Transverse colon (tissue), 4 donors: Measurements from ENCODE around the gene ANXA9. TPM values are rescaled to one million over a fixed set of nuclear protein-coding genes. Genes with fewer than 3 reads are reported as not detected.
A peak's percentile ranks its signal among the peaks of the same experiment; 100 is the strongest.

Experiments
- DNase-seq: peaks from one replicate; pipeline ENCODE4 v3.0.0-alpha.2; 2019
- H3K27ac ChIP-seq, 4 donors: fragments of 200-600 bp; sonication (generic); 2 replicates each; pipeline ENCODE4 v1.5.1; 2016 to 2018; ENCODE audit warnings: inconsistent platforms in 4 of 4
- H3K27me3 ChIP-seq: fragments of 200-600 bp; sonication (generic); 2 replicates; pipeline ENCODE4 v1.5.1; 2017; ENCODE audit warnings: inconsistent platforms
- H3K36me3 ChIP-seq, 4 donors: fragments of 200-600 bp; sonication (generic); 2 replicates each; pipeline ENCODE4 v1.5.1; 2017 to 2019; ENCODE audit warnings: inconsistent platforms in 4 of 4
- H3K4me1 ChIP-seq, 4 donors: fragments of 200-600 bp; sonication (generic); 2 replicates each; pipeline ENCODE4 v1.5.1; 2017 to 2020; ENCODE audit warnings: inconsistent platforms in 4 of 4
- H3K4me3 ChIP-seq, 4 donors: fragments of 200-600 bp; sonication (generic); 1 replicate in 1 of 4; 2 replicates in 3 of 4; pipeline versions ENCODE4 v1.5.1 to v1.6.1; 2017 to 2019; ENCODE audit warnings: inconsistent platforms in 4 of 4
- H3K9me3 ChIP-seq, 2 donors: fragments of 200-600 bp; sonication (generic); 2 replicates each; pipeline ENCODE4 v1.5.1; 2017 to 2019; ENCODE audit warnings: inconsistent platforms in 2 of 2
- EP300 ChIP-seq: sonication (generic); formaldehyde crosslinking; IDR thresholded peaks from one replicate; pipeline ENCODE4 v1.6.1; 2017; ENCODE audit warnings: antibody characterized with exemption, low read depth
- POLR2A ChIP-seq: fragments of 450-650 bp; IDR thresholded peaks from one replicate; pipeline ENCODE4 v1.6.1; 2016; ENCODE audit warnings: antibody characterized with exemption, mild to moderate bottlenecking, moderate library complexity
- POLR2AphosphoS5 ChIP-seq, 3 donors: sonication (generic); formaldehyde crosslinking; IDR thresholded peaks; one replicate each; pipeline ENCODE4 v1.6.1; 2016; ENCODE audit warnings: antibody characterized with exemption in 3 of 3
- WGBS, 2 donors: methylation state at CpG; one replicate each; pipeline ENCODE4 v1.1.5; 2018; ENCODE audit warnings: low coverage in 1 of 2; 5-methylcytosine and 5-hydroxymethylcytosine counted together
- in situ Hi-C, 4 donors: fragments of 200-750 bp; cut with MboI; loops; one replicate each; pipeline versions ENCODE4 v1.15.0 to v1.15.1; 2017; ENCODE audit warnings: low sequenced_read_pairs in 3 of 4, low pct_ligation_motif_present in 1 of 4, low pct_unique_long_range_greater_than_20kb in 1 of 4
- intact Hi-C: fragments of 100-400 bp; cut with DNase I; formaldehyde crosslinking; loops from one replicate; pipeline ENCODE4 v1.15.1; 2023; ENCODE audit warnings: low total_unique reads
- total RNA-seq, 4 donors: library from RNA; depleted of rRNA; stranded (reverse); fragments of >200 nt; gene quantifications; one replicate each; pipeline ENCODE4 v1.1.0, GENCODE V29; 2016
- TF ChIP-seq, protein P1 (sequence below), 5 experiments: fragments of 200-600 bp in 3 of 5; fragments of 450-650 bp in 2 of 5; sonication (generic) in 3 of 5; IDR thresholded peaks; 1 replicate in 2 of 5; 2 replicates in 3 of 5; pipeline ENCODE4 v1.5.1; 2016 to 2017; ENCODE audit warnings: antibody characterized with exemption in 5 of 5, inconsistent platforms in 3 of 5, mild to moderate bottlenecking in 2 of 5, moderate library complexity in 1 of 5

Gene ANXA9
- total RNA-seq, 4 donors from 2014 or later, result 0.32 TPM; not detected in 3

DNA sequence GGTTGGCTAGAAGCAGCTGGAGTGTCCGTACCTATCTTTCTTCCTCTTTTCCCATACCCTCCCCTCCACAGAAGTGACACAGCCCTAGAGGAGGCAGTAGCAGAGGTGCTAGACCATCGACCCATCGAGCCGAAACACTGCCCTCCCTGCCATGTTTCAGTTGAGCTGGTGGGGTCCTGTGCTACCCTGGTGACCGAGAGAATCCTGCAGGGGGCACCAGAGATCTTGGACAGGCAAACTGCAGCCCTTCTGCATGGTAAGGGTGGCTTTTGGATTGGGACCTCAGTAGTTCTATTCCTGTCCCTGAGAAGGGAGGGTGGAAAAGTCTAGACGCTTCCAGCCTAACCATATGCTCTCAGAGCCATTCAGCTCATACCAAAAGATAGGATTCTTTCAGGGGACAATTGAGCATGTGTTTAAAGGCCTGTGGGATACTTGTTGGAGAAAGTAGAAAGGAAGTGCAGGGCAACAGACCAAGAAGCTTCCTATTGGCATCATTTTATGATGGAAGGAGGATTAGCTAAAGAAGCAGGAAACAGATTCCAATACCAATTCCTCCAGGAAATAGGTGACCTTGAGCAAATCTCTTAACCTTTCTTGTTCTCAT is 42.6 kb downstream of the ANXA9 start:
- 39% methylated on average over 6 of the region's 6 CpGs; no CpG with 5 or more reads in 1 of the 2 donors for WGBS, 2 donors
- intact Hi-C loops, result no loop called here
- H3K36me3 ChIP-seq, result peaks cover 0 to 37% (median 15%) of the 10 kb centered on the region in 4 donors
- no peaks in the 10 kb centered on the region for H3K27me3 ChIP-seq
- no peak for TF ChIP-seq EP300
- TF ChIP-seq, protein P1, sequence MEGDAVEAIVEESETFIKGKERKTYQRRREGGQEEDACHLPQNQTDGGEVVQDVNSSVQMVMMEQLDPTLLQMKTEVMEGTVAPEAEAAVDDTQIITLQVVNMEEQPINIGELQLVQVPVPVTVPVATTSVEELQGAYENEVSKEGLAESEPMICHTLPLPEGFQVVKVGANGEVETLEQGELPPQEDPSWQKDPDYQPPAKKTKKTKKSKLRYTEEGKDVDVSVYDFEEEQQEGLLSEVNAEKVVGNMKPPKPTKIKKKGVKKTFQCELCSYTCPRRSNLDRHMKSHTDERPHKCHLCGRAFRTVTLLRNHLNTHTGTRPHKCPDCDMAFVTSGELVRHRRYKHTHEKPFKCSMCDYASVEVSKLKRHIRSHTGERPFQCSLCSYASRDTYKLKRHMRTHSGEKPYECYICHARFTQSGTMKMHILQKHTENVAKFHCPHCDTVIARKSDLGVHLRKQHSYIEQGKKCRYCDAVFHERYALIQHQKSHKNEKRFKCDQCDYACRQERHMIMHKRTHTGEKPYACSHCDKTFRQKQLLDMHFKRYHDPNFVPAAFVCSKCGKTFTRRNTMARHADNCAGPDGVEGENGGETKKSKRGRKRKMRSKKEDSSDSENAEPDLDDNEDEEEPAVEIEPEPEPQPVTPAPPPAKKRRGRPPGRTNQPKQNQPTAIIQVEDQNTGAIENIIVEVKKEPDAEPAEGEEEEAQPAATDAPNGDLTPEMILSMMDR (IDR thresholded peaks at IDR 0.05), result peak; percentile 70 to 75 (median 72)
- H3K4me3 ChIP-seq, result no peak overlapping the region
- peak; percentile 85 for DNase-seq
- peak overlapping the region in 2 of 4 donors; percentile 13 to 52 for H3K27ac ChIP-seq
- peaks cover 0 to 8% (median 0%) of the 10 kb centered on the region in 4 donors for H3K4me1 ChIP-seq
- H3K9me3 ChIP-seq, result no peaks in the 10 kb centered on the region
- in situ Hi-C loops, result loop anchor here in 2 of 4 donors (10.0 to 25.0 kb wide), 2 partner anchors 130 to 138 kb away; partner anchors contain the start of genes TNFAIP8L2 (in 2 of the 2), LYSMD1 (in 1 of the 2) and SCNM1 (in 1 of the 2)

DNA sequence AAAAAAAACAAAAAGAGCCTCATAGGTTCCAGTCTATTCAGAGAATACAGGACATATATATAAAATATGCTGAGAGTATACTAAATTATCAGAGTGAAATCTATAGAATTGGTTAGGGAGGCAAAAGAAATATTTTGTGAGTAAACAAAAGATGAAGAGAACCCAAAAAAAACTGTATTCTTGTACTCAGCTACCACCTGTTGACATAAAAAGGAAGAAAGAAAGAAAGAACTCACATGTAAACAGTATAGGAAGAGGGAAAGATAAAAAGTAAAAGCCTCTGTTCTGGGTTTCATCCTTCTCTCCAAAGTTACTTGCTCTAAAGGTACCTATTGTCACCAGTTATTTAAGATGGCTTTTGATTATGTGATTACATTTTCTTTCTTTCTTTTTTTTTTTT is 44.4 kb downstream of the ANXA9 start:
- in situ Hi-C loops, result loop anchor here in 2 of 4 donors (10.0 to 25.0 kb wide), 2 partner anchors 128 to 136 kb away; partner anchors contain the start of genes TNFAIP8L2 (in 2 of the 2), LYSMD1 (in 1 of the 2) and SCNM1 (in 1 of the 2)
- peaks cover 0 to 28% (median 13%) of the 10 kb centered on the region in 4 donors for H3K36me3 ChIP-seq

DNA sequence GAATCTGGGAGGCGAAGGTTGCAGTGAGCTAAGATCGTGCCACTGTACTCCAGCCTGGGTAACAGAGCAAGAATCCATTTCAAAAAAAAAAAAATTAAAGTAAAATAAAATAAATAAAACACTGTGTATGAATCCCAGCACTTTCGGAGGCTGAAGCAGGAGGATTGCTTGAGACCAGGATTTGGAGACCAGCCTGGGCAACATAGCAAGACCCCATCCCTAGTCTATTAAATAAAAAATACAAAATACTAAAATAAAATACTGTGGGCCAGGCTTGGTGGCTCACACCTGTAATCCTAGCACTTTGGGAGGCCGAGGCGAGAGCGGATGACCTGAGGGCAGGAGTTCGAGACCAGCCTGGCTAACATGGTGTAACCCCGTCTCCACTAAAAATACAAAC is 50.1 kb downstream of the ANXA9 start:
- DNase-seq, result no peak
- Histone ChIP-seq H3K9me3 (no peaks in the 10 kb centered on the region), H3K36me3 (peaks cover 0 to 34% (median 12%) of the 10 kb centered on the region in 4 donors), H3K27me3 (no peaks in the 10 kb centered on the region), H3K27ac (no peak overlapping the region), H3K4me3 (no peak overlapping the region), H3K4me1 (no peaks in the 10 kb centered on the region)
- in situ Hi-C loops (loop anchor here in 1 of 4 donors (25.0 kb wide), 1 partner anchor 130 kb away; the partner anchor contains the start of genes LYSMD1, SCNM1 and TNFAIP8L2), intact Hi-C loops (no loop called here)
- TF ChIP-seq EP300 (no peak), POLR2A (no peak), POLR2AphosphoS5 (IDR thresholded peaks at IDR 0.05) (no peak)
- TF ChIP-seq, protein P1 (IDR thresholded peaks at IDR 0.05), result no peak
- WGBS, 2 donors, result 98 to 100% methylated on average over 3 to 8 of the region's 8 CpGs

More for the DNA sequence above, 44.4 kb downstream of the ANXA9 start:
- Histone ChIP-seq H3K27ac (no peak overlapping the region), H3K4me1 (peaks cover 0 to 8% (median 0%) of the 10 kb centered on the region in 4 donors), H3K9me3 (no peaks in the 10 kb centered on the region), H3K27me3 (no peaks in the 10 kb centered on the region), H3K4me3 (no peak overlapping the region)
- intact Hi-C loops, result no loop called here
- DNase-seq, result no peak
- TF ChIP-seq POLR2AphosphoS5 (IDR thresholded peaks at IDR 0.05) (no peak), POLR2A (no peak), EP300 (no peak)
- TF ChIP-seq, protein P1 (IDR thresholded peaks at IDR 0.05), result no peak

DNA sequence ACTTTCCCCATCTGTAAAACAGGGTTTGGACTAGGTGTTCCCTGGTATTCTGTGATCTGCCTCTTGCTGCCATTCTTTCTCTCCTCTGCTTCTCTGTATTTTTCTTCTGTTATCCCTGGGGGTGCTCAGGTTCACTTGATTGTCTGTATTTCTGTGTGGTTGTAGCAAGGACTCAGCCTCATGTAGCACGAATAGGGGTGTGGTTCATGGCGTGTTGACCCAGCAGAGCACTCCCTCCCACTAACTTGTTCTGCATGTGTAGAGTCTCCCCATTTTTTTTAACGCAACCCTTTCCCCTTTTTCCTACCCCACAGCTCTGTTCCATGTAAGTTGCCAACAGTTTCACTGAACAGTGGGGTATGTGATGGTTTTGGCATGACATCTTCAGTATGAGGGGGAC is 53.1 kb downstream of the ANXA9 start:
- Histone ChIP-seq H3K4me1 (no peaks in the 10 kb centered on the region), H3K9me3 (no peaks in the 10 kb centered on the region), H3K27me3 (no peaks in the 10 kb centered on the region), H3K36me3 (peaks cover 0 to 21% (median 5%) of the 10 kb centered on the region in 4 donors), H3K4me3 (no peak overlapping the region), H3K27ac (no peak overlapping the region)
- DNase-seq, result no peak
- WGBS, 2 donors, result 87 to 100% methylated on average over 2 to 3 of the region's 3 CpGs
- intact Hi-C loops, result no loop called here
- in situ Hi-C loops, result loop anchor here in 1 of 4 donors (25.0 kb wide), 1 partner anchor 127 kb away; the partner anchor contains the start of genes LYSMD1, SCNM1 and TNFAIP8L2
- TF ChIP-seq POLR2A, result no peak
- TF ChIP-seq EP300, result no peak
